Suprapubic skin (tissue), 4 donors: Measurements from ENCODE around the gene OR1D5. TPM values are rescaled to one million over a fixed set of nuclear protein-coding genes. Genes with fewer than 3 reads are reported as not detected.
A peak's percentile ranks its signal among the peaks of the same experiment; 100 is the strongest.

Experiments
- DNase-seq, 2 donors: peaks; one replicate each; pipeline ENCODE4 v3.0.0-alpha.2; 2019; ENCODE audit warnings: low spot score in 2 of 2
- H3K27ac ChIP-seq: fragments of 200-600 bp; sonication (generic); one replicate; pipeline ENCODE4 v1.5.1; 2019
- H3K27me3 ChIP-seq: fragments of 200-600 bp; sonication (generic); one replicate; pipeline ENCODE4 v1.5.1; 2019
- H3K36me3 ChIP-seq: fragments of 200-600 bp; sonication (generic); one replicate; pipeline ENCODE4 v1.5.1; 2019
- H3K4me1 ChIP-seq: fragments of 200-600 bp; sonication (generic); one replicate; pipeline ENCODE4 v1.5.1; 2019
- H3K4me3 ChIP-seq: fragments of 200-600 bp; sonication (generic); one replicate; pipeline ENCODE4 v1.5.1; 2019; ENCODE audit warnings: mild to moderate bottlenecking
- H3K9me3 ChIP-seq: fragments of 200-600 bp; sonication (generic); one replicate; pipeline ENCODE4 v1.5.1; 2019
- CTCF ChIP-seq, 2 donors: fragments of 200-600 bp in 1 of 2; fragments of 450-650 bp in 1 of 2; sonication (generic) in 1 of 2; IDR thresholded peaks; one replicate each; pipeline ENCODE4 v1.5.1; 2016 to 2019; ENCODE audit warnings: antibody characterized with exemption in 2 of 2, mild to moderate bottlenecking in 1 of 2, moderate library complexity in 1 of 2
- EP300 ChIP-seq: sonication (generic); formaldehyde crosslinking; IDR thresholded peaks from one replicate; pipeline ENCODE4 v1.6.1; 2017; ENCODE audit warnings: antibody characterized with exemption
- POLR2A ChIP-seq, 2 donors: fragments of 450-650 bp; IDR thresholded peaks; one replicate each; pipeline ENCODE4 v1.6.1; 2017; ENCODE audit warnings: antibody characterized with exemption in 2 of 2, mild to moderate bottlenecking in 2 of 2, moderate library complexity in 2 of 2
- POLR2AphosphoS5 ChIP-seq, 3 donors: sonication (generic); formaldehyde crosslinking; IDR thresholded peaks; one replicate each; pipeline ENCODE4 v1.6.1; 2017; ENCODE audit warnings: antibody characterized with exemption in 3 of 3
- WGBS: methylation state at CpG from one replicate; pipeline ENCODE4 v1.1.5; 2018; 5-methylcytosine and 5-hydroxymethylcytosine counted together
- total RNA-seq, 4 donors: library from RNA; depleted of rRNA; stranded (reverse); fragments of >200 nt; gene quantifications; one replicate each; pipeline ENCODE4 v1.1.0, GENCODE V29; 2016

Gene OR1D5
- total RNA-seq, 4 donors from 2014 or later, result not detected

GRCh38 chr17:3048727-3049471 is 14.5 kb downstream of the OR1D5 start:
- Histone ChIP-seq H3K9me3 (peaks cover 7% of the 10 kb centered on the region), H3K4me3 (peak overlapping the region; percentile 64), H3K36me3 (no peaks in the 10 kb centered on the region), H3K27ac (peak overlapping the region; percentile 9), H3K4me1 (peaks cover 16% of the 10 kb centered on the region), H3K27me3 (no peaks in the 10 kb centered on the region)
- peak; percentile 97 to 98 for DNase-seq
- TF ChIP-seq CTCF (IDR thresholded peaks at IDR 0.05) (peak; percentile 43 to 78), POLR2A (IDR thresholded peaks at IDR 0.05) (no peak), POLR2AphosphoS5 (IDR thresholded peaks at IDR 0.05) (peak in 1 of 3 donors; percentile 43), EP300 (no peak)
- WGBS, result under 1% methylated on average over 31 of the region's 50 CpGs

- 51% methylated on average over 3 of the region's 3 CpGs for WGBS
- peaks cover 16% of the 10 kb centered on the region for H3K4me1 ChIP-seq
These were observed 16.7 kb downstream of the OR1D5 start for GRCh38 chr17:3046753-3047152.

GRCh38 chr17:3043737-3044365 is 19.6 kb downstream of the OR1D5 start:
- Histone ChIP-seq H3K4me1 (peaks cover 7% of the 10 kb centered on the region), H3K27me3 (peaks cover 13% of the 10 kb centered on the region), H3K27ac (no peak overlapping the region), H3K4me3 (no peak overlapping the region), H3K36me3 (no peaks in the 10 kb centered on the region), H3K9me3 (peaks cover 9% of the 10 kb centered on the region)
- DNase-seq, result no peak
- TF ChIP-seq POLR2AphosphoS5 (IDR thresholded peaks at IDR 0.05) (no peak), CTCF (IDR thresholded peaks at IDR 0.05) (no peak), POLR2A (IDR thresholded peaks at IDR 0.05) (no peak), EP300 (no peak)
- 72% methylated on average over 11 of the region's 11 CpGs for WGBS

More at GRCh38 chr17:3046753-3047152, 16.7 kb downstream of the OR1D5 start:
- H3K36me3 ChIP-seq, result no peaks in the 10 kb centered on the region
- no peak overlapping the region for H3K27ac ChIP-seq
- DNase-seq, result no peak
- H3K9me3 ChIP-seq, result peaks cover 9% of the 10 kb centered on the region
- TF ChIP-seq EP300, result no peak
- peaks cover 6% of the 10 kb centered on the region for H3K27me3 ChIP-seq
- no peak overlapping the region for H3K4me3 ChIP-seq

GRCh38 chr17:3040882-3041281 is 22.5 kb downstream of the OR1D5 start:
- no peak for DNase-seq
- H3K9me3 ChIP-seq, result peaks cover 9% of the 10 kb centered on the region
- TF ChIP-seq POLR2A (IDR thresholded peaks at IDR 0.05), result no peak
- TF ChIP-seq POLR2AphosphoS5 (IDR thresholded peaks at IDR 0.05), result no peak
- TF ChIP-seq CTCF (IDR thresholded peaks at IDR 0.05), result no peak
- no peak for TF ChIP-seq EP300
- WGBS, result 66% methylated on average over 5 of the region's 5 CpGs
- H3K27me3 ChIP-seq, result peaks cover 18% of the 10 kb centered on the region
- H3K4me3 ChIP-seq, result no peak overlapping the region
- H3K27ac ChIP-seq, result no peak overlapping the region
- no peaks in the 10 kb centered on the region for H3K36me3 ChIP-seq
- H3K4me1 ChIP-seq, result no peaks in the 10 kb centered on the region

GRCh38 chr17:3039736-3040135 is 23.7 kb downstream of the OR1D5 start:
- no peaks in the 10 kb centered on the region for H3K36me3 ChIP-seq
- peaks cover 9% of the 10 kb centered on the region for H3K9me3 ChIP-seq
- 56% methylated on average over 6 of the region's 6 CpGs for WGBS
- no peak for TF ChIP-seq CTCF (IDR thresholded peaks at IDR 0.05)
- no peak for TF ChIP-seq POLR2AphosphoS5 (IDR thresholded peaks at IDR 0.05)
- TF ChIP-seq POLR2A (IDR thresholded peaks at IDR 0.05), result no peak
- TF ChIP-seq EP300, result no peak
- H3K4me1 ChIP-seq, result no peaks in the 10 kb centered on the region
- H3K27me3 ChIP-seq, result peaks cover 20% of the 10 kb centered on the region
- DNase-seq, result no peak
- no peak overlapping the region for H3K4me3 ChIP-seq
- H3K27ac ChIP-seq, result no peak overlapping the region
